GM20000 (cell line): ENCODE data around the gene RIMS4.

Experiments used
- DNase-seq: peaks from one replicate; pipeline ENCODE4 v3.0.0; 2012; ENCODE audit warnings: low spot score
- TF ChIP-seq, protein P1 (sequence below): IDR thresholded peaks from 2 replicates; pipeline ENCODE4 v1.5.1; 2012; ENCODE audit warnings: mild to moderate bottlenecking, control low read depth; ENCODE audit errors: extremely low read depth, missing control alignments

The RIMS4 gene

GRCh38 chr20:44849703-44850102, 39.4 kb upstream of the RIMS4 start:
- TF ChIP-seq, protein P1, sequence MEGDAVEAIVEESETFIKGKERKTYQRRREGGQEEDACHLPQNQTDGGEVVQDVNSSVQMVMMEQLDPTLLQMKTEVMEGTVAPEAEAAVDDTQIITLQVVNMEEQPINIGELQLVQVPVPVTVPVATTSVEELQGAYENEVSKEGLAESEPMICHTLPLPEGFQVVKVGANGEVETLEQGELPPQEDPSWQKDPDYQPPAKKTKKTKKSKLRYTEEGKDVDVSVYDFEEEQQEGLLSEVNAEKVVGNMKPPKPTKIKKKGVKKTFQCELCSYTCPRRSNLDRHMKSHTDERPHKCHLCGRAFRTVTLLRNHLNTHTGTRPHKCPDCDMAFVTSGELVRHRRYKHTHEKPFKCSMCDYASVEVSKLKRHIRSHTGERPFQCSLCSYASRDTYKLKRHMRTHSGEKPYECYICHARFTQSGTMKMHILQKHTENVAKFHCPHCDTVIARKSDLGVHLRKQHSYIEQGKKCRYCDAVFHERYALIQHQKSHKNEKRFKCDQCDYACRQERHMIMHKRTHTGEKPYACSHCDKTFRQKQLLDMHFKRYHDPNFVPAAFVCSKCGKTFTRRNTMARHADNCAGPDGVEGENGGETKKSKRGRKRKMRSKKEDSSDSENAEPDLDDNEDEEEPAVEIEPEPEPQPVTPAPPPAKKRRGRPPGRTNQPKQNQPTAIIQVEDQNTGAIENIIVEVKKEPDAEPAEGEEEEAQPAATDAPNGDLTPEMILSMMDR, result no peak
- no peak for DNase-seq

GRCh38 chr20:44848254-44849015, 38.1 kb upstream of the RIMS4 start:
- no peak for DNase-seq
- TF ChIP-seq, protein P1, result no peak

GRCh38 chr20:44843876-44844275, 33.5 kb upstream of the RIMS4 start:
- TF ChIP-seq, protein P1, result no peak

GRCh38 chr20:44841955-44842354, 31.6 kb upstream of the RIMS4 start:
- TF ChIP-seq, protein P1, result no peak
- DNase-seq, result no peak

More at GRCh38 chr20:44843876-44844275, 33.5 kb upstream of the RIMS4 start:
- no peak for DNase-seq

- TF ChIP-seq, protein P1, result no peak
- DNase-seq, result no peak
These were observed 30.5 kb upstream of the RIMS4 start for GRCh38 chr20:44840826-44841225.

- TF ChIP-seq, protein P1, result no peak
- DNase-seq, result no peak
These were observed 29.1 kb upstream of the RIMS4 start for GRCh38 chr20:44839481-44839880.

GRCh38 chr20:44838521-44838920, 28.2 kb upstream of the RIMS4 start:
- TF ChIP-seq, protein P1, result no peak
- DNase-seq, result no peak
